HG02759 (cell line): ENCODE results near the gene ADAMTS5.

Experiments
- ATAC-seq: cut with Tn5 transposase; IDR thresholded peaks from one replicate; pipeline ENCODE4 v1.9.1; 2021; ENCODE audit warnings: mild to moderate bottlenecking, moderate library complexity; ENCODE audit not compliant: unreplicated experiment

The ADAMTS5 gene

GRCh38 chr21:26888931-26889330 lies 78.0 kb downstream of the ADAMTS5 start:
- ATAC-seq = no peak

GRCh38 chr21:26888256-26888655 lies 78.6 kb downstream of the ADAMTS5 start:
- ATAC-seq = no peak

- no peak for ATAC-seq
Measured at GRCh38 chr21:26887251-26887650, 79.6 kb downstream of the ADAMTS5 start.

GRCh38 chr21:26884436-26884835 lies 82.5 kb downstream of the ADAMTS5 start:
- ATAC-seq = no peak

GRCh38 chr21:26883768-26884167 lies 83.1 kb downstream of the ADAMTS5 start:
- ATAC-seq = no peak

GRCh38 chr21:26881504-26882228 lies 85.2 kb downstream of the ADAMTS5 start:
- ATAC-seq = no peak

GRCh38 chr21:26877018-26877417 lies 89.9 kb downstream of the ADAMTS5 start:
- ATAC-seq = no peak

GRCh38 chr21:26874347-26874746 lies 92.5 kb downstream of the ADAMTS5 start:
- no peak for ATAC-seq
